ENCODE data around the gene C19orf38. TPM values are rescaled to one million over a fixed set of nuclear protein-coding genes. Genes with fewer than 3 reads are reported as not detected.

C19orf38 gene
- polyA plus RNA-seq, 2 of the 4 experiments (the other 2 are of a cell fraction): 0.09 to 0.13 TPM

GRCh38 chr19:10803252-10803651 is 45.0 kb upstream of the C19orf38 start:
- no peaks in the 10 kb centered on the region for H3K9me3 ChIP-seq
- no peak overlapping the region for H3K27ac ChIP-seq
- DNase-seq (ENCODE audit: low read depth in 1 of 2, low spot score in 1 of 2): no peak
- WGBS (ENCODE audit: missing lambda C conversion rate): 97% methylated on average over 9 of the region's 9 CpGs
- no peaks in the 10 kb centered on the region for H3K4me1 ChIP-seq
- ATAC-seq: no peak
- TF ChIP-seq CHD2 (IDR thresholded peaks at IDR 0.05; ENCODE audit: low read length, partially characterized antibody) (no peak), FOSB (CRISPR knock-in tag; IDR thresholded peaks at IDR 0.05) (no peak), PHF8 (IDR thresholded peaks at IDR 0.05; ENCODE audit: borderline replicate concordance, low read depth) (no peak), HOXA7 (CRISPR knock-in tag; IDR thresholded peaks at IDR 0.05) (no peak), REST (IDR thresholded peaks at IDR 0.05) (no peak), TFCP2L1 (CRISPR knock-in tag; IDR thresholded peaks at IDR 0.05) (no peak)
- no peak for FAIRE-seq
- H3K4me2 ChIP-seq: no peak overlapping the region
- CTCF ChIA-PET: interaction anchor here (1.8 kb wide), 1 partner anchor 86 kb away, joined by 5 read pairs; the partner anchor contains the start of gene DNM2
- POLR2A ChIA-PET: no interaction called here
- H3K4me3 ChIP-seq: no peak overlapping the region

- Histone ChIP-seq H3K4me2 (no peak overlapping the region), H3K27ac (no peak overlapping the region), H3K4me3 (no peak overlapping the region), H3K4me1 (no peaks in the 10 kb centered on the region), H3K9me3 (no peaks in the 10 kb centered on the region)
- ChIA-PET CTCF (interaction anchor here (1.3 to 1.5 kb wide), 2 partner anchors 9 to 88 kb away, joined by 3 to 5 read pairs; partner anchors contain the start of gene DNM2), POLR2A (no interaction called here)
- WGBS (ENCODE audit: missing lambda C conversion rate): 90% methylated on average over 11 of the region's 11 CpGs
- DNase-seq (ENCODE audit: low read depth in 1 of 2, low spot score in 1 of 2) (no peak), ATAC-seq (no peak), FAIRE-seq (no peak)
- TF ChIP-seq RFX5 (IDR thresholded peaks at IDR 0.05): no peak
- TF ChIP-seq MAFK (IDR thresholded peaks at IDR 0.05; ENCODE audit: partially characterized antibody): no peak
- TF ChIP-seq CBX2 (IDR thresholded peaks at IDR 0.05; ENCODE audit: borderline replicate concordance, low read depth): no peak
- TF ChIP-seq POLR2A (IDR thresholded peaks at IDR 0.05; ENCODE audit: low read length): no peak
- no peak for TF ChIP-seq SMC3 (IDR thresholded peaks at IDR 0.05)
- no peak for TF ChIP-seq JUN (IDR thresholded peaks at IDR 0.05)
- no peak for TF ChIP-seq MAX (IDR thresholded peaks at IDR 0.05)
- TF ChIP-seq RAD21 (conservative IDR thresholded peaks at IDR 0.05 in 1 of 2, IDR thresholded peaks at IDR 0.05 in 1 of 2): no peak
- no peak for TF ChIP-seq PHF8 (IDR thresholded peaks at IDR 0.05; ENCODE audit: borderline replicate concordance, low read depth)
- TF ChIP-seq KDM5A (IDR thresholded peaks at IDR 0.05): no peak
- TF ChIP-seq PBX3 (IDR thresholded peaks at IDR 0.05): no peak
- TF ChIP-seq JUNB (IDR thresholded peaks at IDR 0.05): no peak
- TF ChIP-seq RARB (CRISPR knock-in tag; IDR thresholded peaks at IDR 0.05): no peak
- TF ChIP-seq ZFP36 (IDR thresholded peaks at IDR 0.05; ENCODE audit: borderline replicate concordance, partially characterized antibody): no peak
- TF ChIP-seq NFE2L2 (conservative IDR thresholded peaks at IDR 0.05; ENCODE audit: low read length): no peak
- no peak for TF ChIP-seq HEYL (CRISPR knock-in tag; IDR thresholded peaks at IDR 0.05)
Measured at GRCh38 chr19:10805065-10805757, 43.0 kb upstream of the C19orf38 start.
